IMR-90 (cell line): ENCODE measurements around the gene MAGOH. TPM values are rescaled to one million over a fixed set of nuclear protein-coding genes. Genes with fewer than 3 reads are reported as not detected.

Experiments used
- ATAC-seq: fragments of 200-7000 bp; cut with Tn5 transposase; 2 replicates; pipeline ENCODE4 v1.9.1; 2020; ENCODE audit warnings: low read depth, mild to moderate bottlenecking, moderate library complexity
- BruUV-seq: library from RNA; stranded (reverse); fragments of 400-500 nt; replicated peaks from 2 replicates; lab custom pipeline; 2021; lab: Mats Ljungman, UMichigan
- CTCF ChIA-PET: fragments of 300-600 bp; formaldehyde crosslinking; extraction: SDS; loops from one replicate; lab custom pipeline; 2021; ENCODE audit warnings: antibody characterized with exemption; lab: Yijun Ruan, JAX
- POLR2A ChIA-PET: fragments of 300-600 bp; sonication (Branson Sonifier 250); formaldehyde crosslinking; loops from one replicate; lab custom pipeline; 2022; ENCODE audit warnings: antibody characterized with exemption; ENCODE audit not compliant: unreplicated experiment; lab: Charles Lee
- DNase-seq: peaks from one replicate; pipeline ENCODE4 v3.0.0; 2013
- H2AFZ ChIP-seq: replicated peaks from 2 replicates; pipeline ENCODE3; 2013; ENCODE audit warnings: low read length, mild to moderate bottlenecking; ENCODE audit not compliant: poor library complexity
- H2AK5ac ChIP-seq: 2 replicates; pipeline ENCODE4 v1.6.1; 2013; ENCODE audit warnings: low read depth, low read length, inconsistent platforms
- H2AK9ac ChIP-seq: replicated peaks from 2 replicates; pipeline ENCODE3; 2013; ENCODE audit warnings: mild to moderate bottlenecking, low read depth, low read length, moderate library complexity; ENCODE audit not compliant: poor library complexity
- H2BK120ac ChIP-seq: 2 replicates; pipeline ENCODE4 v1.6.1; 2013; ENCODE audit warnings: low read depth, low read length, inconsistent platforms
- H2BK15ac ChIP-seq: 3 replicates; pipeline ENCODE4 v1.6.1; 2013; ENCODE audit warnings: low read depth, low read length, inconsistent platforms
- H2BK20ac ChIP-seq: 2 replicates; pipeline ENCODE4 v1.6.1; 2013; ENCODE audit warnings: low read depth, mild to moderate bottlenecking, inconsistent platforms, low read length, moderate library complexity
- H2BK5ac ChIP-seq: 2 replicates; pipeline ENCODE4 v1.6.1; 2013; ENCODE audit warnings: mild to moderate bottlenecking, low read depth, low read length, inconsistent platforms; ENCODE audit not compliant: poor library complexity, severe bottlenecking
- H3K14ac ChIP-seq: replicated peaks from 2 replicates; pipeline ENCODE4 v1.6.1; 2013; ENCODE audit warnings: low read depth, low read length, inconsistent platforms
- H3K18ac ChIP-seq: 2 replicates; pipeline ENCODE4 v1.6.1; 2013; ENCODE audit warnings: low read depth, low read length, control low read depth
- H3K23ac ChIP-seq: 2 replicates; pipeline ENCODE4 v1.6.1; 2013; ENCODE audit warnings: low read depth, low read length, inconsistent platforms
- H3K27ac ChIP-seq: 2 replicates; pipeline ENCODE4 v1.5.1; 2013; ENCODE audit warnings: mild to moderate bottlenecking, control low read depth, low read length; ENCODE audit not compliant: insufficient read depth
- H3K27me3 ChIP-seq: 2 replicates; pipeline ENCODE4 v1.6.1; 2013; ENCODE audit warnings: low read length; ENCODE audit not compliant: control insufficient read depth, insufficient read depth
- H3K36me3 ChIP-seq: 2 replicates; pipeline ENCODE4 v1.6.1; 2013; ENCODE audit warnings: low read length, mixed read lengths; ENCODE audit not compliant: control insufficient read depth, insufficient read depth
- H3K4ac ChIP-seq: 2 replicates; pipeline ENCODE4 v1.6.1; 2013; ENCODE audit warnings: low read depth, low read length, inconsistent platforms
- H3K4me1 ChIP-seq: 2 replicates; pipeline ENCODE4 v1.6.1; 2013; ENCODE audit warnings: low read length, mixed read lengths; ENCODE audit not compliant: control insufficient read depth, insufficient read depth
- H3K4me2 ChIP-seq: 2 replicates; pipeline ENCODE4 v1.6.1; 2013; ENCODE audit warnings: low read depth, mild to moderate bottlenecking, control low read depth, low read length, moderate library complexity
- H3K4me3 ChIP-seq: 2 replicates; pipeline ENCODE4 v1.5.1; 2013; ENCODE audit warnings: low read depth, mild to moderate bottlenecking, control low read depth, low read length, moderate library complexity; ENCODE audit not compliant: insufficient read depth
- H3K56ac ChIP-seq: 2 replicates; pipeline ENCODE4 v1.6.1; 2013; ENCODE audit warnings: low read length, inconsistent platforms; ENCODE audit not compliant: insufficient read depth; ENCODE audit errors: extremely low read depth
- H3K79me1 ChIP-seq, 2 experiments: 2 replicates each; pipeline ENCODE4 v1.6.1; 2013; ENCODE audit warnings: low read length in 2 of 2, inconsistent platforms in 1 of 2, low read depth in 1 of 2
- H3K9ac ChIP-seq: 2 replicates; pipeline ENCODE4 v1.6.1; 2013; ENCODE audit warnings: low read depth, low read length, control low read depth
- H3K9me1 ChIP-seq: 2 replicates; pipeline ENCODE4 v1.6.1; 2013; ENCODE audit warnings: low read length, inconsistent platforms; ENCODE audit not compliant: insufficient read depth
- H3K9me3 ChIP-seq: 2 replicates; pipeline ENCODE4 v1.6.1; 2013; ENCODE audit warnings: low read length; ENCODE audit not compliant: control insufficient read depth, insufficient read depth
- H4K20me1 ChIP-seq: 2 replicates; pipeline ENCODE4 v1.6.1; 2013; ENCODE audit warnings: low read length, inconsistent platforms; ENCODE audit not compliant: insufficient read depth
- H4K5ac ChIP-seq: 2 replicates; pipeline ENCODE4 v1.6.1; 2013; ENCODE audit warnings: mild to moderate bottlenecking, low read depth, low read length, control low read depth
- H4K8ac ChIP-seq, 2 experiments: 2 replicates each; pipeline ENCODE4 v1.6.1; 2013; ENCODE audit warnings: low read depth in 2 of 2, low read length in 2 of 2, control low read depth in 1 of 2, inconsistent platforms in 1 of 2
- H4K91ac ChIP-seq: 2 replicates; pipeline ENCODE4 v1.6.1; 2013; ENCODE audit warnings: low read depth, low read length, inconsistent platforms; ENCODE audit not compliant: insufficient read depth
- BHLHE40 ChIP-seq: fragments of 150-350 bp; IDR thresholded peaks from 2 replicates; pipeline ENCODE4 v1.6.1; 2016; ENCODE audit warnings: mild to moderate bottlenecking, low read depth, low read length
- CHD1 ChIP-seq: IDR thresholded peaks from 2 replicates; pipeline ENCODE4 v1.6.1; 2012; ENCODE audit warnings: low read depth, low read length, improper control_type of control experiment
- FOS ChIP-seq: fragments of 150-350 bp; IDR thresholded peaks from 2 replicates; pipeline ENCODE4 v1.6.1; 2016; ENCODE audit warnings: low read depth, low read length
- MXI1 ChIP-seq: IDR thresholded peaks from 2 replicates; pipeline ENCODE4 v1.6.1; 2012; ENCODE audit warnings: low read depth, mild to moderate bottlenecking, low read length, moderate library complexity, borderline replicate concordance
- RAD21 ChIP-seq: IDR thresholded peaks from 2 replicates; pipeline ENCODE4 v1.6.1; 2012; ENCODE audit warnings: low read length, improper control_type of control experiment
- WGBS, 2 experiments: methylation state at CpG; one replicate each; pipeline versions ENCODE4 v1.1.5 to v1.1.7; 2013; ENCODE audit warnings: missing lambda C conversion rate in 2 of 2; ENCODE audit not compliant: insufficient read length in 1 of 2; ENCODE audit errors: extremely low coverage in 2 of 2; 5-methylcytosine and 5-hydroxymethylcytosine counted together
- dilution Hi-C: fragments of 300-500 bp; cut with HindIII; formaldehyde crosslinking; loops from one replicate; pipeline ENCODE4 v1.14.3; 2018; ENCODE audit warnings: low sequenced_read_pairs; ENCODE audit not compliant: unreplicated experiment
- in situ Hi-C: fragments of 300-500 bp; cut with MboI; formaldehyde crosslinking; loops from 3 replicates; pipeline ENCODE4 v1.14.3; 2019; ENCODE audit warnings: low sequenced_read_pairs, inconsistent platforms, mixed read lengths
- intact Hi-C: fragments of 100-400 bp; cut with micrococcal nuclease; formaldehyde crosslinking; loops from 2 replicates; pipeline ENCODE4 v1.10.0; 2022
- polyA plus RNA-seq, 3 experiments: library from polyadenylated mRNA; depleted of rRNA; stranded (reverse); fragments of >200 nt; gene quantifications; 2 replicates each; pipeline ENCODE4 v1.2.3, GENCODE V29; 2012; ENCODE audit warnings: low replicate concordance in 1 of 3
- total RNA-seq: library from RNA; depleted of rRNA; stranded (reverse); fragments of >200 nt; gene quantifications from 2 replicates; pipeline ENCODE4 v1.2.3, GENCODE V29; 2012
- TF ChIP-seq, protein P1 (sequence below): fragments of 150-350 bp; IDR thresholded peaks from 2 replicates; pipeline ENCODE4 v1.6.1; 2016; ENCODE audit warnings: low read depth, mild to moderate bottlenecking, low read length, moderate library complexity, borderline replicate concordance
- TF ChIP-seq, protein P2 (sequence below): fragments of 150-350 bp; IDR thresholded peaks from 2 replicates; pipeline ENCODE4 v1.6.1; 2017; ENCODE audit warnings: mild to moderate bottlenecking, antibody characterized with exemption, low read length, low read depth

Gene MAGOH
- total and polyA plus RNA-seq, 2 of the 4 experiments (the other 2 are of a cell fraction), result 3.8 to 26.3 TPM

DNA sequence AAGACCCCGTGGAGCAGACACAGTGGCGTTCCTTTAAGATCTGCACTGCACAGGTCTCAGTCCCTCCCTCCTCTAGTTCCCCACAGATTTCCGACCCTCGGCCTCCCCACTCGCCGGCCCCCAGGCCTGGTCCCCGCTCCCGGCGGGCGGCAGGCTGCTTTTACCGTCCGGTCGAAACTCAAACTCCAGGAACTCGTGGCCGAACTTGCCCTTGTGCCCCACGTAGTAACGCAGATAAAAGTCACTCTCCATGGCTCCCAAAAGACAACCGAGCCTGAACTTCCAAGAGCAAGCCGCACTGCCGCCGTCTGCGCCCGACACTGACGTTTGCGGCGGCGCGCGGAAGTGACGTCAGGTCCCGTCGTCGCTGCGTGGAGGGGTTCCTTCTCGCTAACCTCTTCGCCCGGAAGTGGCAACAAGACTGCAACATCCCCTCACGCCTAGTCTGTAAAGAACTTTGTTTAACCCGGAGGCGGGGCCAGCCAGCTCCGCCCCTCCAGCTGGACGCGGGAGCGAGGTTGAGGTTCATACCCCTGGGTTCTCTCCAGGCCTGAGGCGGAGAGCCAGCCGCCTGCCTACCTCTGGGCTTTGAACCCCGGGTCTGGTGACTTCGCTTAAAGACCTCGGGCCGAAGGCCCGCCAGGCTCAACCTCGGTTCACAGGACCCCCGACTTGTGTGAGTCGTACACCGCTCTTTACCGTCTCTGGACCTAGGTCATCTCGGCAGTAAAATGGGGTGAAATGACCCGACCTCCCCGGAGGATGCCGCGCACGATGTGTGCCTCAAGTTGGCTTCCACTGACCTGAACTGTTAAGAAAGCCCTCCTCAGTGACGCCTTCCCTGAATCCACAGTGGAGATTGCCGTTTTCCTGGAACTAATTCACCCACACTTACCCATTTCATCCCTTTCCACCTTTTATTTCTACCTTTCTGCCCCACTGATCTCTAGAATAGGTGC, at the start of gene MAGOH (continued):
- TF ChIP-seq CHD1, result no peak

DNA sequence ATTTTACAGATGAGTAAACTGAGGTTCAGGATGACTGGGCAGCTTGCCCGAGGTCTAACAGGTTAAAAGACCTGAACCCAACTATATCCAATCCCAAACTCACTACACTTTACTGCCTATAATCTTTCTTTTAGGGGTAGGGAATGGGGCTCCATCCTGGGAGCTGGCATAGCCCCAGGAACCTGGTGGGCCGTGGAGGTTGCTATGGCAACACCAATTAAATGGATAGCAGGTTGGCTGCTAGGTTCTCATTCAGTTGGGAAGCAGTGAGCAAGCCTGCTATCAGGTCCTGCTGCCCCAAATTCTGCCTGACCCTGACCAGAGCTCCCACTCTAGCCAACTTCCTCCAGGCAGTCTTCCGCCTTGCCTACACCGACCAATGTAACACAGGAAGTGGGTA, 48.6 kb upstream of the MAGOH start:
- TF ChIP-seq MXI1 (no peak), CHD1 (no peak), FOS (no peak), RAD21 (no peak), BHLHE40 (no peak)
- TF ChIP-seq, protein P1, sequence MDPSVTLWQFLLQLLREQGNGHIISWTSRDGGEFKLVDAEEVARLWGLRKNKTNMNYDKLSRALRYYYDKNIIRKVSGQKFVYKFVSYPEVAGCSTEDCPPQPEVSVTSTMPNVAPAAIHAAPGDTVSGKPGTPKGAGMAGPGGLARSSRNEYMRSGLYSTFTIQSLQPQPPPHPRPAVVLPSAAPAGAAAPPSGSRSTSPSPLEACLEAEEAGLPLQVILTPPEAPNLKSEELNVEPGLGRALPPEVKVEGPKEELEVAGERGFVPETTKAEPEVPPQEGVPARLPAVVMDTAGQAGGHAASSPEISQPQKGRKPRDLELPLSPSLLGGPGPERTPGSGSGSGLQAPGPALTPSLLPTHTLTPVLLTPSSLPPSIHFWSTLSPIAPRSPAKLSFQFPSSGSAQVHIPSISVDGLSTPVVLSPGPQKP, result no peak
- TF ChIP-seq, protein P2, sequence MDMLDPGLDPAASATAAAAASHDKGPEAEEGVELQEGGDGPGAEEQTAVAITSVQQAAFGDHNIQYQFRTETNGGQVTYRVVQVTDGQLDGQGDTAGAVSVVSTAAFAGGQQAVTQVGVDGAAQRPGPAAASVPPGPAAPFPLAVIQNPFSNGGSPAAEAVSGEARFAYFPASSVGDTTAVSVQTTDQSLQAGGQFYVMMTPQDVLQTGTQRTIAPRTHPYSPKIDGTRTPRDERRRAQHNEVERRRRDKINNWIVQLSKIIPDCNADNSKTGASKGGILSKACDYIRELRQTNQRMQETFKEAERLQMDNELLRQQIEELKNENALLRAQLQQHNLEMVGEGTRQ, result no peak
- CTCF ChIA-PET, result interaction anchor here (1.0 kb wide), 1 partner anchor 107 kb away, joined by 3 read pairs; no protein-coding TSS in a partner anchor
- Histone ChIP-seq H3K27me3 (no peaks in the 10 kb centered on the region), H3K79me1 (no peaks in the 10 kb centered on the region), H2BK5ac (no peak overlapping the region), H2AK9ac (no peak overlapping the region), H3K4me1 (no peaks in the 10 kb centered on the region), H3K9me1 (peaks cover 3% of the 10 kb centered on the region; the same call in 1 of the 2 replicates), H2BK20ac (no peak overlapping the region), H3K9ac (no peak overlapping the region), H3K4ac (no peak overlapping the region), H2BK15ac (no peak overlapping the region), H3K18ac (no peak overlapping the region), H4K8ac (no peak overlapping the region), H2BK120ac (no peak overlapping the region), H4K91ac (no peak overlapping the region), H3K14ac (no peak overlapping the region), H2AFZ (no peak overlapping the region), H3K4me2 (no peak overlapping the region), H3K23ac (no peak overlapping the region), H4K5ac (no peak overlapping the region), H2AK5ac (no peak overlapping the region), H3K9me3 (no peaks in the 10 kb centered on the region), H3K56ac (no peak overlapping the region), H3K36me3 (peaks cover 2% of the 10 kb centered on the region; the same call in 1 of the 2 replicates), H3K4me3 (no peak overlapping the region), H3K27ac (no peak overlapping the region), H4K20me1 (no peaks in the 10 kb centered on the region)
- ATAC-seq, result no peak
- dilution Hi-C loops, result no loop called here
- no TSS peak for BruUV-seq
- intact Hi-C loops, result no loop called here
- in situ Hi-C loops, result no loop called here
- POLR2A ChIA-PET, result interaction anchor here (0.7 kb wide), 1 partner anchor 488 kb away, joined by 4 read pairs; no protein-coding TSS in a partner anchor
- no CpG with 5 or more reads among the region's 4 CpGs for WGBS, 2 experiments
- DNase-seq, result no peak
